GM19438 (cell line): ENCODE results near the gene LUZP2.
"Not testable (repeated sequence)": the region's sequence is repeated elsewhere in the genome, so short reads cannot be mapped to it uniquely, and the experiment has no call there.

Experiments used
- ATAC-seq: cut with Tn5 transposase; IDR thresholded peaks from one replicate; pipeline ENCODE4 v1.9.1; 2021; ENCODE audit warnings: low read depth; ENCODE audit not compliant: unreplicated experiment

LUZP2 gene

GRCh38 chr11:24886880-24887619, 390.2 kb downstream of the LUZP2 start:
- ATAC-seq: no peak

- no peak for ATAC-seq
Observed at GRCh38 chr11:24890426-24890825, 393.6 kb downstream of the LUZP2 start.

DNA sequence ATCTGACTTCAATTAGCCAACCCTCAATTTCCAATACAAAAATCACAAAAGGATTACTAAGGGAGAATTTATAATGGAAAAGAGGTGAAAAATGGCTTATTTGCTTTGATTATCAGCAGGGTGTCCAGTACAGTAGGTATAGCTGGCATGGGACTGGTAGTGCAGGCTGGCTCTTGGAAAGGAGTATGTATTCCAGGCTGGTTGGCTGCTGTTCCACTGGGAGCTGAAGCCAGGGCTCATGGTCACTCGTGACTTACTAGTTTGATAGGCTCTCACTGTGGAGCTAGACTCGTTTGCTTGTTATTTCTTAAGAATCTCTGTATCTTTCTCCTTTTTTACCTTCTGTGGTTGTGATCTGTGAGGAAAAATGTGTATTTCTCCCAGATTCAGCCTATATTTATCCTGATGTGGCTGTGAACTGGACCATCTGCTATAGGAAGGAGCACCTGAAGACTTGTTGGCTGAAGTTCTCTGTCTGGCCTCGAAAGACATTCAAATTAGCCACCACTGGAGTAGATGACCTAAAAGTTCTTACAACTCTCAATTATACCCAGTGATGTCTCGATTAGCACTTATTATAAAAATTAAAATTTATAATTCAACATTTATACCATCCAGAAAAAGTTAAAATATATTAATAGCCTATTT, 395.1 kb downstream of the LUZP2 start:
- not testable (repeated sequence) for ATAC-seq

DNA sequence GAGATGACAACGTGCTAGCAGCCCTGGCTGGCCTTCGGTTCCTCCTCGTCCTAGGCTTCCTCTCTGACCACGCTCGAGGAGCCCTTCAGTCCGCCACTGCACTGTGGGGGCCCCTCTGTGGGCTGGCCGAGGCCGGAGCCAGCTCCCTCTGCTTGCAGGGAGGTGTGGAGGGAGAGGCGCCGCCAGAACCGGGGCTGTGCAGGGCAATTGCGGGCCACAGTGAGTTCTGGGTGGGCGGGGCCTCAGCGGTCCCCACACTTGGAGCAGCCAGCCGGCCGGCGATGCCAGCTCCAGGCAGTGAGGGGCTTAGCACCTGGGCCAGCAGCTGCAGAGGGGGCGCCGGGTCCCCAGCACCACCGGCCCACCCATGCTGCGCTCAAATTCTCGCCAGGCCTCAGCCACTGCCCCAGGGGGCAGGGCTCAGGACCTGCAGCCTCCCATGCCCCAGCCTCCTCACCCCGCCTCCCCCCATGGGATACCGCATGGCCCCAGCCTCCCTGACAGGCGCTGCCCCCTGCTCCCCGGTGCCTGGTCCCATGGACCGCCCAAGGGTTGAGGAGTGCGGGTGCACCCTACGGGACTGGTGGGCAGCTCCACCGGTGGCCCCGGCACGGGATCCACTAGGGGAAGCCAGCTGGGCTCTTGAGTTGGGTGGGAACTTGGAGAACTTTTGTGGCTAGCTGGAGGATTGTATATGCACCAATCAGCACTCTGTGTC, 399.4 kb downstream of the LUZP2 start:
- ATAC-seq: no peak

GRCh38 chr11:24900514-24900913, 403.7 kb downstream of the LUZP2 start:
- ATAC-seq: no peak

- no peak for ATAC-seq
Observed at GRCh38 chr11:24900960-24901549, 404.2 kb downstream of the LUZP2 start.

DNA sequence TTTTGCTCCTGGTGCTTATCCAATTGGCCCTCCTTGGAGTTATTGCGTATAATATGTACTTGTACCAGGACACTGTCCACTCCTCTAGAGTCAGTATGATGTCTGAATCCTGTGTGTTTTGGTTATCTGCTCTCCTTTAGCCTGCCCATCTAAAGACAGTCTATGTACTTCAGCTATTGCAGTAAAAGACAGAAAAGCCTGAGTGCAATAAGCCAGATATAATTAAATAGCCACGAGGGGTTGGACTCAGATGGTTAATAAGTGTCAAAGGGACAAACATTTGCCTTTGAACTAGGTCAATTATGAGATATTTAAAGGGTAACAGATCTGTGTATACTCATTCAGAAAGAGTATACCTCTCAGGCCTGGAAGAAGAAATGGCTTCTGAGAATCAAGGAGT, 406.7 kb downstream of the LUZP2 start:
- no peak for ATAC-seq

- no peak for ATAC-seq
Observed at GRCh38 chr11:24925091-24925490, 428.2 kb downstream of the LUZP2 start.

DNA sequence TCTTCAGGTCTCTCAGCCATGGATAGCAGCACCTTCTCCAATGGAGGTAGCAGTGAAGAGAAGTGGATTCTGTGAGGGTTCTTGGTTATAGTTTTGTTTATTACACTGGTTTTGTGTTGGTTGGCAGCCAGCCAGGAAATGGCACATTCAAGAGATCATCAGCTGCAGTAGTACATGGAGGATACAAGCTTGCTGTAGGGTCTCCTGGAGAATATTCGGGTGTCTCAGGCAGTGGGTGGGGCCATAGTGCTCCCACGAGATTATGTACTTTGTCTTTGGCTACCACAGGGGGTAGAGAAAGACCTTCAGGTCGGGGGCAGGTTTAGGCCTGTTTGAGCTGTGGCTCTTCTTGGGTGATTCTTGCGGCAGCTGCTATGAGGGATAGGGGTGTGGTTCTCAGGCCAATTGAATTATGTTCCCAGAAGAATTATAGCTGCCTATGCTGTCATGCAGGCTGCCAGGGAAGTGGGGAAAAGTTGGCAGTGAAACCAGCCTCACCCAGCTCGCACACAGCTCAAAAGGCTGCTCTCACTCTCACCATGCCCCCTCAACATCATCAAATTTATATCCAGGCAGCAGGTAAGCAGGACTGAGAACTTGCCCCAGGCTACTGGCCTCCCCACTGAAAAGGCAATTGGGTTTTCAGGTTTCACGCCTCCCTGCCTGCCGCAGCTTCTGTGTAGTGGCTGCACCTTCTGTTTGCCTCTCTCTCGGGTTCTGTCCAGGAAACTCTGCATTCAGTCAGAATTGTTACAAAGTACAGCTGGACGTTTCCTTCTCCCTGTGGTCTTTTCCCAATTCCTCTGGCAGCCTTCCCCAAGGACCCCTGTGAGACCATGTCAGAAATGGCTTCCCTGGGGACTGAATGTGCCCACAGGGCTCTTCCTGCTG, 435.5 kb downstream of the LUZP2 start:
- ATAC-seq: no peak

DNA sequence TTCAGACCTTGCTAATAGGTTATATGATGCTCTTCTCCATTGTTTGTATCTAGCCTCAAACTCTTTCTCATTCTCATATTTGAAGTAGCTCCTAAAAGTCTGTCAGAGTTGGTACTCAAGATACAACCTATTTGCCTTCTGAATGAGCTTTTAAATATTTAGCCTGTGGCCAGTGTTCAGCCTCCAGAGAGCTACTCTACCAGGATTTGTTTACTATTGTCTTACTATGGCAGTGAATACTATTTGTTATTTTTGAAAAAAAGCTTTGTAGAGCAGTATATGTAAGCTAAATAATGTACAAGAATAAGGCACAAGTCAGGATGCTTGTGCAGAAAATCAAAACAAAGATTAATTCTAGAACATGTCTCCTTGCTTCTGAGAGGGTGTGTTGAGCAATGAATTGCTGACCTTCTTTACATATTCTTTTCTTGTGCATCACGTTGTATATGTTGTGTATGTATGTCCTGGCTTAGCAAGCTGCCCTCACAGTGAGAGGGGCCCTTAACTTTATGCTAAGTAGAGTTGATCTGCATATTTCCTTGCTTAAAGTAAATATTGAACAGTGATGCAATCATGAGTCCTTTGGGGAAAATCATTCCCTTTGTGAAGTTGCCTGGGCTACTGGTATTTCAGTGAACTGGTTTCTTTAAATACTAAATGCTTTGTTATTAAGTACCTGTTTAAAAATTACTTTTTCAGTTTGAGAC, 438.0 kb downstream of the LUZP2 start:
- ATAC-seq: no peak

- no peak for ATAC-seq
Observed at GRCh38 chr11:24944891-24945290, 448.0 kb downstream of the LUZP2 start.

DNA sequence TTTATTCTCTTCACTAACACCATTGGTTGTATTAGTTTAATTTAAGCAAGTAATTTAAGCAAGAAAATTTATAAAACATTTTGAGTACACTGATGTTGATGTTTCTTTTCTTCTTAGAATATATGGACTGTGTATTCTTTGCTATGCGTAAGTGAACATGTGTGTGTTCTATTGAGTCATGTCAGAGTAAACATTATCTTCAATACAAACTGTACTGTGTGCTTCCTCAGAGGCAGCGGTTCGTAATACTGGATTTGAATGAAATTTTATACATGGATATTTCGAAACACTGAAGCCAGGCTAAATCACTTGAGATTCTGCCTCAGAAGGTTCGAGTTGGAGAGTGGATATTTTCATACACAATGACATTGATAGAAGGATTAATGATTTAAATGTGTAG, 452.6 kb downstream of the LUZP2 start:
- no peak for ATAC-seq

- no peak for ATAC-seq
Observed at GRCh38 chr11:24963852-24964251, 467.0 kb downstream of the LUZP2 start.

DNA sequence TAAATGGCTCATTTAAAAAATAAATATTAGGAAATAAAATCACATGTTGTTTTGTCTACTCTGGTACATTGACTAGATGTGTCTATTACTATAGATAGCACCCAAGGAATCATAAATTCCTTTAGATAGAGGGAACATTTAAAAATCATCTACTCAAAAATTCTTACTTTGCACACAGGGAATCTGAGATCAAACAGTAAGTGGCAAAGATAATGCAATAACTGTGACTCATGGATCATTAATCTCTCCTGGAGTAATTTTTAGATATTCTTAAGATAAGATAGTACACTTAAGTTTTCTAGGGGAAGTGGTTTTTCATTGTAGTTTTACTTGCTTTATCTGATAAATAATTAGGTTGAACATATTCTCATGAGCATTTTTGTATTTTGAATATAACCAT, 468.9 kb downstream of the LUZP2 start:
- no peak for ATAC-seq

DNA sequence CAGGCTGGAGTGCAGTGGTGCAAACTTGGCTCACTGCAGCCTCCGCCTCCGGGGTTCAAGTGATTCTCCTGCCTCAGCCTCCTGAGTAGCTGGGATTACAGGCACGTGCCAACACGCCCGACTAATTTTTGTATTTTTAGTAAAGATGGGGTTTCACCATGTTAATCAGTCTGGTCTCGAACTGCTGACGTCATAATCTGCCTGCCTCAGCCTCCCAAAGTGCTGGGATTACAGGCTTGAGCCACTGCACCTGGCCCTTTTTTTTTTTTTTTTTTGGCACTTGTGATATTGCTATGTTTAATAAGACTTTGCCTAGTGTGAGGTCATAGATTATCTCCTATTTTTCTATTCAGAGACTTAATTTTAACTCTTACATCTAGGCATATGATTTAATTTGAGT, 497.1 kb downstream of the LUZP2 start:
- not testable (repeated sequence) for ATAC-seq

GRCh38 chr11:24999929-25000328, 503.1 kb downstream of the LUZP2 start:
- not testable (repeated sequence) for ATAC-seq

- no peak for ATAC-seq
Observed at GRCh38 chr11:25037431-25037830, 540.6 kb downstream of the LUZP2 start.

DNA sequence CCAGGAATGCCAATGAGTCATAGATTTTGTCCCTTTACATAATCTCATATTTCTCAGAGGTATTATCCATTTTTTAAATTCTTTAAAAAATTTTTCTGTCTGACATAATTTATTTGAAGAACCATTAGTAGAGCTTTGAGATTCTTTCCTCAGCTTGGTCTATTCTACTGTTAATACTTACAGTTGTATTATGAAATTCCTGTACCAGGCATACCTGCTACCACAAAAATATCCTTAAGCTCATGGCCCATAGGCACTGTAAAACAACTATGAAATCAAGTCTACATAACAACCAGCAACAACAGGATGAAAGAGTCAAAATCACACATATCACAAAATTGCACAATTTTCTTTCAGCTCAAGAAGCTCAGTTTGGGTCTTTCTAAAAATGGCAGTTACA, 541.3 kb downstream of the LUZP2 start:
- ATAC-seq: no peak

DNA sequence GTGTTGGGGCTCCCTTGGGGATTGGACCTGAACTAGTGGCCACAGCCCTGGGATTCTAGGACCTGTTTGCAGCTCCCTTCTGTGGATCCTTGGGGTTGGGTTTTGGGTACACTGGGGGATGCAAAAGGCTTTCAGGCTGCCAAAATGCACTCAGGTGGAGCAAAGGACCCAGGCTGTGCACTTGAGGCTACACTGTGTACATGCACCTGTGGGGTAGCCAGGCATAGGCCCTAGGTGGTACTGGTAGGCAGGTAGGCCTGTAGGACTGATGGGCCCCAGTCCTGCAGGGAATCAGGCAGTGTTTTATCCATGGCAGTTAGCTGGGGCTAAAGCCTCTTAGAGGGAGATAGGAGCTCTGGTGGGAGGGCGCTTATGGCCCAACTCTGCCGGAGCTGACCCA, 542.3 kb downstream of the LUZP2 start:
- ATAC-seq: no peak

DNA sequence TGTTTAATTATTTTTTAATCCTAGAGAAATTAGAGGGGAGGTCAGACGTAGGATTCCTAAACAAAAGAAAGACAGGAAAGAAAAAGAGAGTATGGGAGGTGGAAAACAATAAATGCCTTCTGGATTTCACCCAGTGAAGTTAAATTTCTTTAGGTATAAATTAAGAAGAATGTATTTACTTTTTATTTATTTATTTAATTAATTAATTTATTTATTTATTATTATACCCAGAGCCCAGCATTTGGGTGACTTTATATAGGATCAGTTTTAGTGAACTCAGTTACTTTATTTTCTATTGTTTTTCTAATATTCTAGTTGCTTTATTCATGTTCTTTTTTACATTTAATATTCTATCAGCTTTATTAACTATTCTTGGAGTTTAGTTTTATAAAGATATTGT, 551.8 kb downstream of the LUZP2 start:
- ATAC-seq: no peak
